Upper lobe of right lung (tissue), 1 donor: Measurements from ENCODE around the gene TNIP2. TPM values are rescaled to one million over a fixed set of nuclear protein-coding genes. Genes with fewer than 3 reads are reported as not detected.
A peak's percentile ranks its signal among the peaks of the same experiment; 100 is the strongest.

Source experiments
- ATAC-seq: fragments of 200-7000 bp; cut with Tn5 transposase; one replicate; pipeline ENCODE4 v1.9.1; 2020; ENCODE audit warnings: mild to moderate bottlenecking, moderate library complexity
- DNase-seq: peaks from one replicate; pipeline ENCODE4 v3.0.0-alpha.2; 2020
- H3K27ac ChIP-seq: fragments of 200-600 bp; one replicate; pipeline ENCODE4 v1.8.0; 2022
- H3K27me3 ChIP-seq: fragments of 200-600 bp; one replicate; pipeline ENCODE4 v1.8.0; 2022; ENCODE audit warnings: mild to moderate bottlenecking
- H3K36me3 ChIP-seq: fragments of 200-600 bp; one replicate; pipeline ENCODE4 v1.8.0; 2022
- H3K4me1 ChIP-seq: fragments of 200-600 bp; one replicate; pipeline ENCODE4 v1.8.0; 2022
- H3K4me3 ChIP-seq: fragments of 200-600 bp; one replicate; pipeline ENCODE4 v1.8.0; 2022; ENCODE audit warnings: mild to moderate bottlenecking
- H3K9me3 ChIP-seq: fragments of 200-600 bp; one replicate; pipeline ENCODE4 v1.8.0; 2022
- intact Hi-C: fragments of 100-400 bp; cut with DNase I; formaldehyde crosslinking; loops from one replicate; pipeline ENCODE4 v1.11.0; 2022
- total RNA-seq: library from RNA; stranded (reverse); fragmentation: NEBNext Ultra II Directional; extraction: Animal tissue kit (Norgen Biotek cat#: 25700); gene quantifications from one replicate; pipeline ENCODE4 v1.2.1, GENCODE V29; 2021
- TF ChIP-seq, protein P1 (sequence below): fragments of 200-600 bp; IDR thresholded peaks from one replicate; pipeline ENCODE4 v1.8.0; 2022; ENCODE audit warnings: antibody characterized with exemption
- donor health status: DM: no; HTN: yes; CAD: no; lungs with severe emphysema.

The TNIP2 gene
- total RNA-seq, 1 donor from 2014 or later, result 43.4 TPM

DNA sequence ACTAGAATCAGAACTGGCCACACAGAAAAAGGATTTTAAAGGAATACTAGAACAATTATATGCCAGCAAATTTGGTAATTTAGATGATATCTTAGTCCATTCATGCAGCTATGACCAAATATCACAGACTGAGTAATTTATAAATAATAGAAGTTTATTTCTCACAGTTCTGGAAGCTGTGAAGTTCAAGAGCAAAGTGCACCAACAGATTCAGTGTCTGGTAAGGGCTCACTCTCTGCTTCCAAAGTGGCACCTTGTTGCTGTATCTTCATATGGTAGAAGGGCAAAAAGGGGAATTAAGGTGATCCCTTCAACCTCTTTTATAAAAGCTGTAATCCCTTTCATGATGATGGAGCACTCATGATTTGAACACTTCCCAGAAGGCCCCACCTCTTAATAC is 20.3 kb downstream of the TNIP2 start:
- TF ChIP-seq, protein P1, sequence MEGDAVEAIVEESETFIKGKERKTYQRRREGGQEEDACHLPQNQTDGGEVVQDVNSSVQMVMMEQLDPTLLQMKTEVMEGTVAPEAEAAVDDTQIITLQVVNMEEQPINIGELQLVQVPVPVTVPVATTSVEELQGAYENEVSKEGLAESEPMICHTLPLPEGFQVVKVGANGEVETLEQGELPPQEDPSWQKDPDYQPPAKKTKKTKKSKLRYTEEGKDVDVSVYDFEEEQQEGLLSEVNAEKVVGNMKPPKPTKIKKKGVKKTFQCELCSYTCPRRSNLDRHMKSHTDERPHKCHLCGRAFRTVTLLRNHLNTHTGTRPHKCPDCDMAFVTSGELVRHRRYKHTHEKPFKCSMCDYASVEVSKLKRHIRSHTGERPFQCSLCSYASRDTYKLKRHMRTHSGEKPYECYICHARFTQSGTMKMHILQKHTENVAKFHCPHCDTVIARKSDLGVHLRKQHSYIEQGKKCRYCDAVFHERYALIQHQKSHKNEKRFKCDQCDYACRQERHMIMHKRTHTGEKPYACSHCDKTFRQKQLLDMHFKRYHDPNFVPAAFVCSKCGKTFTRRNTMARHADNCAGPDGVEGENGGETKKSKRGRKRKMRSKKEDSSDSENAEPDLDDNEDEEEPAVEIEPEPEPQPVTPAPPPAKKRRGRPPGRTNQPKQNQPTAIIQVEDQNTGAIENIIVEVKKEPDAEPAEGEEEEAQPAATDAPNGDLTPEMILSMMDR, result no peak
- Histone ChIP-seq H3K4me1 (no peaks in the 10 kb centered on the region), H3K36me3 (peaks cover 23% of the 10 kb centered on the region), H3K27ac (no peak overlapping the region), H3K27me3 (no peaks in the 10 kb centered on the region), H3K4me3 (no peak overlapping the region), H3K9me3 (no peaks in the 10 kb centered on the region)
- DNase-seq, result no peak
- no peak for ATAC-seq
- intact Hi-C loops, result no loop called here

DNA sequence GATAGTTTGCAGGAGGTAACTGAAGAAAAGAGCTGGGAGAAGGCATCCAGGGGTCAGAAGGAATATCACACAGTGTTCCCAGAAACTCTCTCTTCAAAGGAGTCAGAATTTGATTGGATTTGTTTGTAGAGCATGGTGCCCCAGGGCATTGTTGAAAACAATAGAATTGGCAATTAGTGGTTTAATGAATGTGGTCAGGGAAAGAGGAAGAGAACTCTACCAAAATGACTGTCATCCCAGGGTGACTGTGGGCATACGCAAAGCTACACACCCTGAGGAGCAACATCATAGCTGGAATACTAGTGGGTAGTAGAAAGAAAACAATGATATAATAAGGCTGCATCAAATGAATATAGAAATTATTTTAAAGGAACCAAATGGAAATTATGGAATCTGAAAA is 21.5 kb downstream of the TNIP2 start:
- ATAC-seq, result no peak
- intact Hi-C loops, result no loop called here
- H3K27ac ChIP-seq, result no peak overlapping the region

DNA sequence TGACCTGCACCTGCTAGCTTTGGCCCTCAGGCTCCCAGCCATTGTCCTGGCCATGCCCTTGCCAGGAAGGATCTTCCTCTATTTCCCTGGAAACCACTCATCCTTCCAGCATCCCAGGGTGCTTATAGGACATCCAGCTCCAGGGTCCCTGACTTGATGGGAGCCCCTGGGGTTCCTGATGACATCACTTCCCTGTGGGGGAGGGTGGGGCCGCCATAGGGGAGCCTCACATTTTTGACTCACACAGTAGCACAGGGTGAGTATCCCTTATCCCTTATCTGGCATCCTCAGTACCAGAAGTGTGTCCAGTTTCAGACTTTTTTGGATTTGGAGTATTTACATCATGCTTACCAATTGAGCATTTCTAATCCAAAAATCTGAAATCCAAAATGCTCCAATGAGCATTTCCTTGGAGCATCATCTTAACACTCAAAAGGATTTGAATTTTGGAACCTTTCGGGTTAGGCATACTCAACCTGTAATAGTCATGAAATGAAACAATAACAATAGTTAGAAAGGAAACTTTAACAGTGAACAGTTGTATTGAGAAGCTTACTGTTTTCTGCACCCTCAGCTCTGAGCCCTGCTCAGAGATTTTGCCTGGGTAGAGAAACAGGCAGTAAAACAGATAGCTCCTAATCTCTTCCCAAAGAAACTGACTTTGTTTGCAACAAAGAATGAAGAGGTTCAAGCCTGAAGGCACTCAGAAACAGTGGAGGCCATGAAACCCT is 22.1 kb downstream of the TNIP2 start:
- peak; percentile 23 for ATAC-seq
- intact Hi-C loops, result no loop called here
- no peaks in the 10 kb centered on the region for H3K4me1 ChIP-seq
- no peaks in the 10 kb centered on the region for H3K9me3 ChIP-seq
- H3K36me3 ChIP-seq, result peaks cover 38% of the 10 kb centered on the region
- TF ChIP-seq, protein P1, result no peak
- no peak overlapping the region for H3K27ac ChIP-seq
- no peaks in the 10 kb centered on the region for H3K27me3 ChIP-seq
- no peak overlapping the region for H3K4me3 ChIP-seq
- no peak for DNase-seq

More for the DNA sequence above, 21.5 kb downstream of the TNIP2 start:
- no peaks in the 10 kb centered on the region for H3K4me1 ChIP-seq
- peaks cover 33% of the 10 kb centered on the region for H3K36me3 ChIP-seq
- TF ChIP-seq, protein P1, result no peak
- H3K4me3 ChIP-seq, result no peak overlapping the region
- H3K27me3 ChIP-seq, result no peaks in the 10 kb centered on the region
- no peaks in the 10 kb centered on the region for H3K9me3 ChIP-seq
- no peak for DNase-seq

DNA sequence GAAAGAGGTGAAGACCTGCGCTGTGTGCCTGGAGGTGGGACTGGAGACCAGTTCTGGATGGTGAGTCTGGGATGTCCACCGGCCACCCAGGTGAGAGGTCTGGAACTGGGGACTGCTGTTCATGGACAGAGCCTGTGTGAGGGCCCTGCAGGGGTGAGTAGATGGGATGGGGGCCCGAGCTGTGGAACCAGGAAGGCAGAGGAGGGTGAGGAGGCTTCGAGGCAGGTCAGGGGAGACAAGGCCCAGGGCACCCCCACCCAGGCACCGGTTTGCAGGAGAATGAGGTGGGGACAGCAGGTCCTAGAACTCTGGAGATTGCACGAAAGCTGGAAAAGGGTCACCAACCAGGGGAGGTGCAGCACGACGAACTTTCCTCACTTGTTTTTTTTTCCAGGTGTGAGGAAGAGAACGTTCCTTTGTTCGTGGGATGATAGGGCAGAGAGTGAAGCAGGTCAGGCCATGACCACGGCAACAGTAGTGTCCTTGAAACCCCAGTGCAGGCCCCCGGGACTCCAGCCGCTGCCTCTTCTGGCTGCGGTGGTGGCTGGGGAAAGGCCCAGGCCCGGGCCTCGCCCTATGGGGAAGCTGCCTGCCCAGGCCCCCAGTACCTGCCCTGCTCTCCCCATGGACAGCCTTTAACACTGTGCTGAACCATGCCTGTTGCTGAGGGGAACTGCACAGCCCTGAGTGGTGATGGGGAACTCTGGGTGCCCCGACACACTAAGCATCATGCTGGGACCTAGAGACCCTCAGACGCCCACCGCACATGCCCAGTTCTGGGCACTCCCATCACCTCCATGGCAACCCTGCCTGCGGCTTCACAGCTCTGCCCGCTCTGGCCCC is 22.9 kb downstream of the TNIP2 start:
- peaks cover 43% of the 10 kb centered on the region for H3K36me3 ChIP-seq
- H3K27me3 ChIP-seq, result no peaks in the 10 kb centered on the region
- no peaks in the 10 kb centered on the region for H3K4me1 ChIP-seq
- H3K9me3 ChIP-seq, result no peaks in the 10 kb centered on the region
- TF ChIP-seq, protein P1, result no peak
- intact Hi-C loops, result no loop called here
- DNase-seq (peak; percentile 53), ATAC-seq (peak; percentile 34)
- H3K27ac ChIP-seq, result no peak overlapping the region
- H3K4me3 ChIP-seq, result no peak overlapping the region

DNA sequence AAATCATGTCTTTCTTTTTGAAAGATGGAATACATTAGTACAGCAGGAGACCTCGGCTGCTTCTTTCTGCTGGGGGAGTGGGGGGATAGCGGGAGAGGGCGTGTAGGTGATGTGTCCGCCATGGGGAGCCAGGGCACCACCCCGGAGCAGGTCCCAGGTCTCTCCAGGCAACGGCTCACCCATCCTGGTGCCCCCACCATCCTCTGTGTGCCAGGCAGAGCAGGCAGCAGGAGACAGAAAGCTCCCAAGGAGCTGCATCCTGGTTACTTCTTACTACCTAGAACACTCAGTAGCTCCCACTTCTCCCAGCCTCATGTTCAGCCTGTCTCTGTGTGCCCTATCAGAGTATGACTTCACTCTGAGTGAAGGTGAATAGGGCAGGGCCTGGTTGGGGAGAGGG is 23.6 kb downstream of the TNIP2 start:
- peak; percentile 13 for ATAC-seq
- Histone ChIP-seq H3K9me3 (no peaks in the 10 kb centered on the region), H3K4me1 (no peaks in the 10 kb centered on the region), H3K36me3 (peaks cover 43% of the 10 kb centered on the region), H3K27me3 (no peaks in the 10 kb centered on the region), H3K4me3 (no peak overlapping the region), H3K27ac (no peak overlapping the region)
- TF ChIP-seq, protein P1, result no peak
- peak; percentile 46 for DNase-seq
- intact Hi-C loops, result no loop called here
